Progenitor cell of endocrine pancreas (in vitro differentiated cells): ENCODE results near the gene HOXD4. TPM values are rescaled to one million over a fixed set of nuclear protein-coding genes. Genes with fewer than 3 reads are reported as not detected.

Source experiments
- DNase-seq: peaks from one replicate; pipeline ENCODE4 v3.0.0; 2021; ENCODE audit warnings: low spot score; ENCODE audit not compliant: unreplicated experiment
- H3K27ac Mint-ChIP-seq: 2 replicates; pipeline ENCODE4 v1.8.0; 2021; ENCODE audit warnings: mild to moderate bottlenecking, moderate library complexity, mixed read lengths
- H3K27me3 Mint-ChIP-seq: 2 replicates; pipeline ENCODE4 v1.8.0; 2021; ENCODE audit warnings: mixed read lengths
- H3K36me3 Mint-ChIP-seq: 2 replicates; pipeline ENCODE4 v1.8.0; 2022; ENCODE audit warnings: mixed read lengths; ENCODE audit not compliant: insufficient read depth
- H3K4me1 Mint-ChIP-seq: 2 replicates; pipeline ENCODE4 v1.8.0; 2021; ENCODE audit warnings: low read depth, mixed read lengths
- H3K4me3 Mint-ChIP-seq: 2 replicates; pipeline ENCODE4 v1.8.0; 2021; ENCODE audit warnings: low read depth, mild to moderate bottlenecking, moderate library complexity, mixed read lengths
- H3K9me3 Mint-ChIP-seq: 2 replicates; pipeline ENCODE4 v1.8.0; 2021; ENCODE audit warnings: low read depth, mixed read lengths
- CTCF ChIP-seq: fragments of 200-600 bp; sonication (generic); IDR thresholded peaks from one replicate; pipeline ENCODE4 v1.5.0; 2021; ENCODE audit warnings: antibody characterized with exemption, mild to moderate bottlenecking; ENCODE audit not compliant: unreplicated experiment
- total RNA-seq: library from RNA; stranded (reverse); gene quantifications from 2 replicates; pipeline ENCODE4 v1.2.1, GENCODE V29; 2021

HOXD4 gene
- total RNA-seq, 1 donor from 2014 or later: not detected

- H3K4me1 Mint-ChIP-seq: no peaks in the 10 kb centered on the region
- H3K9me3 Mint-ChIP-seq: no peaks in the 10 kb centered on the region
- DNase-seq: no peak
- peak overlapping the region; percentile 12 for H3K4me3 Mint-ChIP-seq
- TF ChIP-seq CTCF: no peak
- H3K27ac Mint-ChIP-seq: no peak overlapping the region
- peaks cover 92% of the 10 kb centered on the region for H3K27me3 Mint-ChIP-seq
- no peaks in the 10 kb centered on the region for H3K36me3 Mint-ChIP-seq
Observed at GRCh38 chr2:176123411-176124109, 27.8 kb upstream of the HOXD4 start.

DNA sequence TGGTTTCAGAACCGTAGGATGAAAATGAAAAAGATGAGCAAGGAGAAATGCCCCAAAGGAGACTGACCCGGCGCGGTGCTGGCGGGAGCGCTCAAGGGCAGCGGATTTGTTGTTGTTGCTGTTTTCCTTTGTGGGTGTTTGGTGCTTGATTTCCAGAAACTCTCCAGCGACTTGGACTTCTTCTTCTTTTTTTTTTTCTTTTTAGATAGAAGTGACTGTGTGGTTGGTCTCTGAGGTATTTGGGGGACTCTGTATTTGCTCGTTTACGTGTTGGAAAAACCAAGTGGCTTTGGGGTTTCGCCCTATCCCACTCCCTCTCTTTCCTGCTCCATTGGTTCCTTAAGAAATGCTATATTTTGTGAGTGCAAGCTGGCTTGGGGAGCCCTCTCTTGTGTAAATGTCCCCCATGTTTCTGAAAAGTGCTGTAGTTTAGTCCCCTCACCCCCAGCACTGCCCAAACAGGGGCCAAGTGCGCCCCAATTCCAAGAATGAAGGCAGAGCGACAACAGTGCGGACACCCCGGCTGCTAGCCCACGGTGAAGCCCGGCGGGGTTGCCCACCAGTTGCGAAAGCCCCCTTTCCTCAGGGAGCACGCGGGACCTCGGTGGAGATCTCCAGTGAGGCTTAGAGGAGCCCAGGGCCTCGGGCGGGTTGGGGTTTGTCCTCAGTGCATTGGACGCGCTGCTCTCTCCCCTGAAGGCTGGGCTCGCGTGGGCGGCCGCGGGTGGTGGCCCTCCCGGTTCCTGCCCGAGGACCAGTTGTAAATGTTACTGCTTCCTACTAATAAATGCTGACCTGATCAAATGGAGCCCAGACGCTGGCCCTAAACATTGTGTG is 27.0 kb upstream of the HOXD4 start:
- no peak overlapping the region for H3K27ac Mint-ChIP-seq

GRCh38 chr2:176124947-176125771 is 26.2 kb upstream of the HOXD4 start:
- H3K27me3 Mint-ChIP-seq: peaks cover 83% of the 10 kb centered on the region
- H3K36me3 Mint-ChIP-seq: no peaks in the 10 kb centered on the region
- DNase-seq: no peak
- TF ChIP-seq CTCF: no peak
- no peaks in the 10 kb centered on the region for H3K9me3 Mint-ChIP-seq
- no peak overlapping the region for H3K4me3 Mint-ChIP-seq
- H3K27ac Mint-ChIP-seq: no peak overlapping the region
- no peaks in the 10 kb centered on the region for H3K4me1 Mint-ChIP-seq

More for the DNA sequence above, 27.0 kb upstream of the HOXD4 start:
- no peaks in the 10 kb centered on the region for H3K9me3 Mint-ChIP-seq
- peaks cover 92% of the 10 kb centered on the region for H3K27me3 Mint-ChIP-seq
- no peaks in the 10 kb centered on the region for H3K4me1 Mint-ChIP-seq
- no peaks in the 10 kb centered on the region for H3K36me3 Mint-ChIP-seq
- no peak for DNase-seq
- H3K4me3 Mint-ChIP-seq: peak overlapping the region; percentile 12
- no peak for TF ChIP-seq CTCF

DNA sequence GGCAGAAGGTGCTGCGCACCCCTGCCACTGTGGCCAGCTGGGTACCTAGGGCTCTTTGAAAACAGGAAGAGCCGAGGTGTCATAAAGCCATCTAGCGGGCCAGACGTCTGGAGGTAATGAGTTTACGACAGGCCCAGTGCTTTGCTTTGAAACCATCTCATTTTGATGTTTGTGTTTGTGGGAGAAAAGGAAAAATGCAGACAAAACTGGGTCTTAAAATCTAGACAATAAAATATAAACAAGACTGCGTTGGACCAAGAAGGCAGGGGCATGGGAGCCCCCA is 25.6 kb upstream of the HOXD4 start:
- H3K27me3 Mint-ChIP-seq: peaks cover 80% of the 10 kb centered on the region
- no peaks in the 10 kb centered on the region for H3K9me3 Mint-ChIP-seq
- H3K27ac Mint-ChIP-seq: no peak overlapping the region
- TF ChIP-seq CTCF: no peak
- no peaks in the 10 kb centered on the region for H3K36me3 Mint-ChIP-seq
- no peak overlapping the region for H3K4me3 Mint-ChIP-seq
- no peak for DNase-seq
- no peaks in the 10 kb centered on the region for H3K4me1 Mint-ChIP-seq
